ENCODE results near the gene ENAH. TPM values are rescaled to one million over a fixed set of nuclear protein-coding genes. Genes with fewer than 3 reads are reported as not detected.

Gene ENAH
- polyA plus RNA-seq, 3 donors, result 0.12 TPM; not detected in 2

DNA sequence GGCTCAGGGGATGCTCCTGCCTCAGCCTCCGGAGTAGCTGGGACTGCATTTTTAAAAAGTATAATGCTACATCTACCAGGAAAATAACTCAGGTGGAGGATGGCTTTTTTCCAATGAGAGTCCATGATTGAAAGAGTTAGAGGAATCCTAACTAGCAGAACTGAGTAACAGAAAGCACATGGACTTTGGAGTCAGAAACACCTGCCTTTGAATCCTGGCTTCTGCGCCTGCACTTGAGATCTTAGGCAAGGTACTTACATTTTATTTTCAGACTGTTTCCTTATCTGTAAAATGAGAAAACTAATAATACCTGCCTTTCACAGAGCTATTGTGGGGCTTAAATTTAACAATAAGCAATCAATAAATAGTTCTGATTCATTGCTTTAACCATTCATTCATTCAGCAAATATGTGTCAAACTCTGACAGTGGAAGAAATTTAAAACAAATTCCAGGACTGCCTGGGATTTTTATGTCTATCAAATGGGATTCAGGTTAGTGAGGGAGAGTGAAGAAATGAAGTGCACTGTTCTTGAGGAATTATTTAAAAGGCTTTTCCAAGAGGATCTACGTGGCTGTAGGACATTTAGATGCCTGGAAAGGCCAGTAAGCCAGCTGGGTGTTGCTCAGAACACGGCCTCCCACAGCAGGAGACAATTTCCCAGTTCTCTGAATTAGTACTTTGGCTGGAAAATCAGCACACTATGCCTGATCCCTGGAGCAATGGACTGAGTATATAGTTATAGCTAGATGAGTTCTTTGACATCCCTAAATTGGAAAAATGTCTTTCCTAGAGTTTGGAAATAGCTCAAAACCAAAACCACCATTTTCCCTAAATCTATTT lies 212.3 kb downstream of the ENAH start:
- no peak overlapping the region for H3K4me3 ChIP-seq (replicated peaks in 1 of 3; ENCODE audit: low read depth in 2 of 3, low read length in 3 of 3)
- H3K36me3 ChIP-seq (replicated peaks in 1 of 2; ENCODE audit: control insufficient read depth in 1 of 2, insufficient read depth in 2 of 2, low read length in 2 of 2), result no peaks in the 10 kb centered on the region
- DNase-seq, result no peak
- H3K9ac ChIP-seq (ENCODE audit: insufficient read depth, low read length, poor library complexity, severe bottlenecking), result no peak overlapping the region
- Mint-ChIP-seq H3K27me3 (ENCODE audit: low read depth in 3 of 3) (no peaks in the 10 kb centered on the region), H3K9me3 (no peaks in the 10 kb centered on the region), H3K4me3 (no peak overlapping the region), H3K36me3 (no peaks in the 10 kb centered on the region), H3K4me1 (peaks cover 51% of the 10 kb centered on the region), H3K27ac (no peak overlapping the region)
- WGBS (ENCODE audit: insufficient coverage), result 100% methylated on average over 2 of the region's 4 CpGs
- H3K9me3 ChIP-seq (replicated peaks in 1 of 2; ENCODE audit: control insufficient read depth in 1 of 2, insufficient read depth in 1 of 2, low read length in 2 of 2), result no peaks in the 10 kb centered on the region
- H3K79me2 ChIP-seq (ENCODE audit: insufficient read depth, low read length), result peaks cover 4% of the 10 kb centered on the region
- TF ChIP-seq, protein P1, sequence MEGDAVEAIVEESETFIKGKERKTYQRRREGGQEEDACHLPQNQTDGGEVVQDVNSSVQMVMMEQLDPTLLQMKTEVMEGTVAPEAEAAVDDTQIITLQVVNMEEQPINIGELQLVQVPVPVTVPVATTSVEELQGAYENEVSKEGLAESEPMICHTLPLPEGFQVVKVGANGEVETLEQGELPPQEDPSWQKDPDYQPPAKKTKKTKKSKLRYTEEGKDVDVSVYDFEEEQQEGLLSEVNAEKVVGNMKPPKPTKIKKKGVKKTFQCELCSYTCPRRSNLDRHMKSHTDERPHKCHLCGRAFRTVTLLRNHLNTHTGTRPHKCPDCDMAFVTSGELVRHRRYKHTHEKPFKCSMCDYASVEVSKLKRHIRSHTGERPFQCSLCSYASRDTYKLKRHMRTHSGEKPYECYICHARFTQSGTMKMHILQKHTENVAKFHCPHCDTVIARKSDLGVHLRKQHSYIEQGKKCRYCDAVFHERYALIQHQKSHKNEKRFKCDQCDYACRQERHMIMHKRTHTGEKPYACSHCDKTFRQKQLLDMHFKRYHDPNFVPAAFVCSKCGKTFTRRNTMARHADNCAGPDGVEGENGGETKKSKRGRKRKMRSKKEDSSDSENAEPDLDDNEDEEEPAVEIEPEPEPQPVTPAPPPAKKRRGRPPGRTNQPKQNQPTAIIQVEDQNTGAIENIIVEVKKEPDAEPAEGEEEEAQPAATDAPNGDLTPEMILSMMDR (IDR thresholded peaks at IDR 0.05), result no peak
- peaks cover 36 to 50% of the 10 kb centered on the region in 2 donors for H3K4me1 ChIP-seq (ENCODE audit: control insufficient read depth in 1 of 2, insufficient read depth in 2 of 2, low read length in 2 of 2)
- no peaks in the 10 kb centered on the region for H3K27me3 ChIP-seq (ENCODE audit: control insufficient read depth in 2 of 2, insufficient read depth in 2 of 2, low read length in 2 of 2)
- H3K4me2 ChIP-seq (replicated peaks; ENCODE audit: extremely low read depth, low read length, poor library complexity, severe bottlenecking), result no peak overlapping the region
- H3K27ac ChIP-seq (ENCODE audit: low read depth in 1 of 2, low read length in 2 of 2), result no peak overlapping the region
- no peak overlapping the region for H2AFZ ChIP-seq (ENCODE audit: insufficient read depth, low read depth, low read length, poor library complexity, severe bottlenecking)
- H4K20me1 ChIP-seq (ENCODE audit: insufficient read depth, low read length), result no peaks in the 10 kb centered on the region
- intact Hi-C loops (cut with micrococcal nuclease), result no loop called here

DNA sequence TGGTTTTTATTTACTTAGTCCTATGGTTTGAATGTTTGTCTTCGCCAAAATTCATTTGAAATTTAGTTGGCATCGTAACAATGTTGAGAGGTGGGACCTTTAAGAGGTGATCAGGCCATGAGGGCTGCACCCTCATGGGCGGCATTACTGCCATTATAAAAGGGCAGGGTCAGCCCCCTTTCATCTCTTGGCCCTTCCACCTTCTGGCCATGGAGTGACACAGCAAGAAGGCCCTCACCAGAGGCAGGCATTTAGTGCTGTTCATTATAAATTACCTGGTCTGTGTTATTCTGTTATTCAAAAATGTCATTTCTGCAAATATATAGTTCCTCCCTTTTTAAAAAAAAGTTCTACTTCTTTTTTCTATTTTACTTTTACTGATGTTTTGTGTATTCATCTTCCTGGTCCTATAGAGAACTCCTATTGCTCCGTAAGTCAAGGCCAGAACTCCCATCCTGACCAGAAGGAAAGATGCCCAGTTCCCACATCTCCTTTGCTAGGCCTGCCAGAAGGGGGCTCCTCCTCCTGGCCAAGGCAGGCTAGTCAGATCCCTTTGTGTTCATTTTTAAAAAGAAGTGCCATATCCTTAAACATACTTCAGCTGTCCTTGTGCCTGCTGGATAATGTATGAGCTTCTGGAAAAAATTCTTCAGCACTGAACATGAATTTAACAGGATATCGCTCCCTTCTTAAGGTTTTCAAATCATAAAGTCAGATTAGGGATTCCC lies 215.0 kb downstream of the ENAH start:
- no peak overlapping the region for H2AFZ ChIP-seq (ENCODE audit: insufficient read depth, low read depth, low read length, poor library complexity, severe bottlenecking)
- no peaks in the 10 kb centered on the region for H4K20me1 ChIP-seq (ENCODE audit: insufficient read depth, low read length)
- H3K9me3 Mint-ChIP-seq, result no peaks in the 10 kb centered on the region
- peaks cover 11 to 23% of the 10 kb centered on the region in 2 donors for H3K4me1 ChIP-seq (ENCODE audit: control insufficient read depth in 1 of 2, insufficient read depth in 2 of 2, low read length in 2 of 2)
- TF ChIP-seq, protein P1 (IDR thresholded peaks at IDR 0.05), result peak; percentile 60
- H3K36me3 ChIP-seq (replicated peaks in 1 of 2; ENCODE audit: control insufficient read depth in 1 of 2, insufficient read depth in 2 of 2, low read length in 2 of 2), result no peaks in the 10 kb centered on the region
- H3K9me3 ChIP-seq (replicated peaks in 1 of 2; ENCODE audit: control insufficient read depth in 1 of 2, insufficient read depth in 1 of 2, low read length in 2 of 2), result no peaks in the 10 kb centered on the region
- peaks cover 0 to 2% (median 1%) of the 10 kb centered on the region in 3 donors for H3K27me3 Mint-ChIP-seq (ENCODE audit: low read depth in 3 of 3)
- H3K9ac ChIP-seq (ENCODE audit: insufficient read depth, low read length, poor library complexity, severe bottlenecking), result no peak overlapping the region
- H3K4me3 ChIP-seq (replicated peaks in 1 of 3; ENCODE audit: low read depth in 2 of 3, low read length in 3 of 3), result no peak overlapping the region
- peaks cover 29% of the 10 kb centered on the region for H3K4me1 Mint-ChIP-seq
- no peaks in the 10 kb centered on the region for H3K79me2 ChIP-seq (ENCODE audit: insufficient read depth, low read length)
- intact Hi-C loops (cut with micrococcal nuclease), result no loop called here
- peak in 2 of 3 donors; percentile 30 to 35 for DNase-seq
- H3K27me3 ChIP-seq (ENCODE audit: control insufficient read depth in 2 of 2, insufficient read depth in 2 of 2, low read length in 2 of 2), result no peaks in the 10 kb centered on the region
- H3K27ac Mint-ChIP-seq, result no peak overlapping the region
- H3K4me3 Mint-ChIP-seq, result no peak overlapping the region
- H3K4me2 ChIP-seq (replicated peaks; ENCODE audit: extremely low read depth, low read length, poor library complexity, severe bottlenecking), result no peak overlapping the region
- H3K27ac ChIP-seq (ENCODE audit: low read depth in 1 of 2, low read length in 2 of 2), result no peak overlapping the region
- H3K36me3 Mint-ChIP-seq, result no peaks in the 10 kb centered on the region
- WGBS (ENCODE audit: insufficient coverage), result 84% methylated on average over 4 of the region's 5 CpGs

Other genes with a start within 250 kb of the ENAH start
- 100 to 1,000 TPM in 2 of 3 donors, 10 to 100 TPM in 1; 31.8 to 125 (median 100) TPM for gene LBR, start 225.1 kb downstream of the ENAH start, polyA plus RNA-seq
- 100 to 1,000 TPM in 2 of 3 donors, 10 to 100 TPM in 1; 89.5 to 329 (median 281) TPM for gene SRP9, start 124.7 kb upstream of the ENAH start, polyA plus RNA-seq
- 10 to 100 TPM in 1 of 3 donors, 1 to 10 TPM in 2; 4.6 to 23.8 (median 7.4) TPM for gene EPHX1, start 157.0 kb upstream of the ENAH start, polyA plus RNA-seq
- gene TMEM63A, start 229.3 kb upstream of the ENAH start, polyA plus RNA-seq, result 10 to 100 TPM in 1 of 3 donors, 1 to 10 TPM in 2; 3.0 to 48.0 (median 5.8) TPM
- gene LEFTY1, start 236.0 kb upstream of the ENAH start, polyA plus RNA-seq, result under 1 TPM in 1 of 3 donors, not detected in 2; 0.13 TPM